ENCODE results near the gene LPP.

Gene LPP

DNA sequence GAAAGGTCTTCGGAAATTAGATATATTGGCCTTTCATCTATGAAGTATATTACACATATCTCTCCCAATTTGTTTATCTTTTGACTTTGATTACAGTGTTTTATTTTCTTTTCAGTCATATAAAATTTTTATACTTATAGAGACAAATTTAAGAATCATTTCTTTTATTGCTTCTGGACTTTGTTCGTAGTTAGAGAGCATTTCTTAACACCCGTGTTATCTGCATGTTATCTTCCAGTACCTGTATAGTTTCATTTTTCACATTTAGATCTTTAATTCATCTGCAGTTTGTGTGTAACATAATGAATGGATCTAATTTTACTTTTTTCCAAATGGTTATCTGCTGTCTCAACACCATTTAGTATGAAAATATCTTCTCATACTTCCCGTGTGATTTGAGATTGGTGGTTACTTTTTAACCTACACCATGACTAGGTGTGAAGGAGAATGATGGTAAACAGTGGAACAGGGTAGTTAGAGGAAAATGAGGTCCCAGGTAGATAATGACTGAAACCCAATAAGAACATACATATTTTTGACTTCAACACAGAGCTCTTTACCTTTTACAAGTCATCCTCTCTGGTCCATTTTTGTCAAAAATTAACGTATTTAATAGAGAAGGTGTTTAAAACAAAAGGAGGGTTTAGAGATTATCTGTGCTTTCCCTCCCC is 99.3 kb downstream of the LPP start:
- DNase-seq (ENCODE audit: low read depth in 2 of 2), result no peak

DNA sequence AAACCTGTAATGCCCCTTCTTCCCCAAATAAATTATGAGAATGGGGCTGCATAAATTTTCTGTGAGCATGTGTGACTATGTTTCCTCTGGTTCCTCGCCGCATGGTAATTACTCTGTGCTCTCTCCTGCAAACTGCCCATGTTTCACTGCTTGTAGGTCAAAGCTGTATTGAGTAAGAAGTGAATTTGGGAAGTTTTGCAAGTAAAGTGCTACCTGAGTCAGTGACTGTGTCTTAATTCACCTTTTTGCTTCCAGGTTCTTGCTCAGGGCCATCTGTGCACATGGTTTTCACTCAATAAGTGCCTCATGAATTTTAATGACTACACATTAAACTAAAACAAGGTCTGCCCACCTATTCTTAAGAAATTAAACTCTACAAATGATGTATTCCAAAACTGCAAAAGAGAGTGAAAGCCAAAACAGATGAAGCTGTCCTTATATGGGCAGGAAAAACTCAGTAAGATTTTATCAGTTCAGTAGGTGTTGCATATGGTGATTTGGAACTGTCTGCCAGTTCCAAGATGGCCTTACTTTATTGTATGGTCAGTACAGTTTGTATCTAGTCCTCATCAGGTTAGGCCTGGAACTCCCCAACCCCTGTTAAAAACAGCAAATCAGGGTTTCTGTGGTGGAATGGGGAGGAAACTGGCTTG is 100.0 kb downstream of the LPP start:
- DNase-seq (ENCODE audit: low read depth in 2 of 2), result no peak

DNA sequence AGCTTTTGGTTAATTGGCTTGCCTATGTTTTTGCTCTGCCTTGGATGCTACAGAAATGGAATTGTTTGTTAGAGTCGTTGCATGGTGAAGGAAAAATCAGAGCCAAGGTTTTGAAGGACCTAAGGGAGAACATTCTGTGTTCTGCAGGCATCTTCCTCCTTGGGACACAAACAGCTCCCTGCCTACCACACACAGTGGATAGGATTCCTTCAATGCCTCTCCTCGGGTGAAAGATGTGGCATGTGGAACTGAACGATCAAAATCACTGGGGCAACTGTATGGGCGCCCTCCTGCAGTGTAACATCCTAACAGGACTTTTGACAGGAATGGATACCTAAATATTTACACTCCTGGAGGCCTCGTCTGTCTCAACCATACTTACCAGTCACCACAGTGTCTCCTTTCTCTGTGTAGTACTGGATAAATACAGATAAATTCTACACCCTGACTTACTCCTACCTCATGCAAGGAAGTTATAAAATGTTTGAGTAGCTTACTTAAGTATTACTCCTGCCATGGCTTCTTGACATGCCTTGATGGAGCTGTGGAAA is 100.6 kb downstream of the LPP start:
- no peak for DNase-seq (ENCODE audit: low read depth in 2 of 2)

DNA sequence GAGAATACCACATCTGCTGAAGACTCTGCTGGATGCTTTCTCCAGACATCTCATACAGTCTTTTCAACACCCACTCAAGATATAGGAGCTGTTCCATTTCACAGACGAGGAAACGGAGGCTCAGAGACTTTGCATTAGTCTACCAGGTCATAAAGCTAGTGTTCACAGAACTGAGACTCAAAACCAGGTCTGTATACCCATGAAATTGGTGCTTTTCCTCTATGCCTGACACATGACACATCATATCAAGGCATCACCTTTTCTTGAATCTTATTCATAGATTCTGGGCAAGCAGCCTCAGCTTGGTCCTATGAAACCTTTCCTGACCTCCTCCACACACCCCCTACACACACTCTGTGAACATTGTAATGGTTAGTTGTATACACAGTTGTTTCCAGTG is 101.2 kb downstream of the LPP start:
- no peak for DNase-seq (ENCODE audit: low read depth in 2 of 2)

DNA sequence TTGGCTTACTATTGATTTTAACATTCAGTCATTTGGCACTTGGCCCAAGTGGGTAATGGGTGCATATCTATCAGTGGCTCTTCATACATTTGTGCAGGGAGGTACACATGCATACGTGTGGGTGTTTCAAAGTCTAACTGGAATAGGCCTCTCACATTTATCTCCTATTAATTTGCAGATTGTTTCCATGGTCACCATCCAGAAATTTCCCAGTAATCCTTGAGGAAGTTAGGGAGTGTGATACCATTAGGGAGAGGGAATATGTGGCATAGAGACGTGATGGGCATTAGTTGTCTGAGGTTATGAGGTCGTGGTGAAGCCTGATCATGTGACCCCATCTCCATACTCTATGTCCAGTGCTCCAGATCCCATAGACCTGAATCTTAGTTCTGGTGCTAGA is 102.8 kb downstream of the LPP start:
- DNase-seq (ENCODE audit: low read depth in 2 of 2), result no peak

GRCh38 chr3:188257384-188258026 is 103.5 kb downstream of the LPP start:
- DNase-seq (ENCODE audit: low read depth in 2 of 2), result no peak

DNA sequence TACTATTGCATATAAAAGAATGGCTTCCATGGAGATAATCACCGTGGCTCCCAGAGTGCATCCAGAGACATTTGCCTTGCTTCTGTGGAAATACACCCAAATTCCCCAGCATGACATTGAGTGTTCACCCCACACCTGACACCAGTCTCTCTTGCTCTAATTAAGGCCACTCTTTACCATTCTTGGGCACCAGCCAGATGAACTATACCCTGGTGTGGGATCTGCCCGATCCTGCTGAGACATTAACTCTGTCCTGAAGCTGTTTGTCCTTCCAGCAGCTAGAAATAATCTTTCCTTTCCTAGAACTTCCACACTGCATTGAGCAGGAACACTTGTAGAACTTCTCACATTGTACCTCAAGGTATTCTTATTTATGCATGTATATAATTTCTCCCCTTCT is 105.2 kb downstream of the LPP start:
- no peak for DNase-seq (ENCODE audit: low read depth in 2 of 2)

DNA sequence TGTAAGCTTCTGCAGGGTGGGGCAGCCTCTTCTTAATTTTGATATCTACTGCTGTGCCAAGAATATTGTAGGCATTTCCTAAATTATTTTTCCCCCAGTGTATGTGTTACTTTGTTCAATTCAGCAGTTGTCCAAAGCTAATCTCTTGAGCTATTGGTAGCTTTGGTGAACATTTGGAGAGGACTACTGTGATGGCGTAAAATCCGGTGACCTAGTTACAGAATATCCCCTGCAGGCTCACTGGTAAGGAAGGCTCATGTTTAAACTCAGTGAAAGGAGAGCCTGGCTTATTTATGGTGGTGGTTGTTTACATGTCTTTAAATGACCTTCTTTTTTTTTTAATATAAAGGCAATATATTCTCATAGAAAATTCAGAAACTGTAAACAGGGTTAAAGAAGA is 105.6 kb downstream of the LPP start:
- DNase-seq (ENCODE audit: low read depth in 2 of 2), result no peak

GRCh38 chr3:188261011-188261410 is 107.1 kb downstream of the LPP start:
- DNase-seq (ENCODE audit: low read depth in 2 of 2), result no peak

GRCh38 chr3:188262488-188262887 is 108.5 kb downstream of the LPP start:
- DNase-seq (ENCODE audit: low read depth in 2 of 2), result no peak

DNA sequence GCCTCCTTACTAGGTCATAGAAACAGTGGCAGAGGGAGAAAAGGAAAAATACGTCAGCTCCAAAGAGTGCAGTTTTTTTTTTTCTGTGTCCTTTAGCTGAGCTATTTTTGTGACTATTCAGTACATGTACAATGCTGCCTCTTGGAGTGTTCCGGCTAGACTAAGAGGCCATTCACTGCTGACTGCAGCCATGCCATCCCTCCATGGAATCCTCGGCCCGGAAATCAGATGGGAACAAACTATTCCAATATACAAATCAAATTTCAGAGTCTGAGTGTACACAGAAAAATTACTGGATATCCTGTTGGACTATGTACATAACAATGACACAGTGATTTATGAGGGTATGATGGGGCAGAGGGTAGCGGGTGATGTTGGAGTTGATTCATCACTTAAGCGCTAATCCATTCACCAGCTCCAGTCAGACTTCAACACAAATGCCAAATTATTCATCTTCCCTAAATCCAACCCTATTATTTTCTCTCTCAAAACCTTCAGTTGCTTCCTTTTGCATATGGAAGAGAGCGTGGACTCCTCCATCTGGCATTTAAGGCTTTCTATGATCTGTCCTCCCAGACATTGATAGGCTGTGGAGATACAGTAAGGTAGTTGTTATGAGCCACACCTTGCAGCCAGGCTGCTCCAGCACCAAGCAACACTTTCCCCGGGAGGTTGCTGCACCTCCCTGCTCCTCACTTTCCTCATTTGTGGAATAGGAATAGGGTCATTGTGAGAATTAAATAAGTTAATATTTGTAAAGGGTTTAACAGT is 109.1 kb downstream of the LPP start:
- DNase-seq (ENCODE audit: low read depth in 2 of 2), result no peak

DNA sequence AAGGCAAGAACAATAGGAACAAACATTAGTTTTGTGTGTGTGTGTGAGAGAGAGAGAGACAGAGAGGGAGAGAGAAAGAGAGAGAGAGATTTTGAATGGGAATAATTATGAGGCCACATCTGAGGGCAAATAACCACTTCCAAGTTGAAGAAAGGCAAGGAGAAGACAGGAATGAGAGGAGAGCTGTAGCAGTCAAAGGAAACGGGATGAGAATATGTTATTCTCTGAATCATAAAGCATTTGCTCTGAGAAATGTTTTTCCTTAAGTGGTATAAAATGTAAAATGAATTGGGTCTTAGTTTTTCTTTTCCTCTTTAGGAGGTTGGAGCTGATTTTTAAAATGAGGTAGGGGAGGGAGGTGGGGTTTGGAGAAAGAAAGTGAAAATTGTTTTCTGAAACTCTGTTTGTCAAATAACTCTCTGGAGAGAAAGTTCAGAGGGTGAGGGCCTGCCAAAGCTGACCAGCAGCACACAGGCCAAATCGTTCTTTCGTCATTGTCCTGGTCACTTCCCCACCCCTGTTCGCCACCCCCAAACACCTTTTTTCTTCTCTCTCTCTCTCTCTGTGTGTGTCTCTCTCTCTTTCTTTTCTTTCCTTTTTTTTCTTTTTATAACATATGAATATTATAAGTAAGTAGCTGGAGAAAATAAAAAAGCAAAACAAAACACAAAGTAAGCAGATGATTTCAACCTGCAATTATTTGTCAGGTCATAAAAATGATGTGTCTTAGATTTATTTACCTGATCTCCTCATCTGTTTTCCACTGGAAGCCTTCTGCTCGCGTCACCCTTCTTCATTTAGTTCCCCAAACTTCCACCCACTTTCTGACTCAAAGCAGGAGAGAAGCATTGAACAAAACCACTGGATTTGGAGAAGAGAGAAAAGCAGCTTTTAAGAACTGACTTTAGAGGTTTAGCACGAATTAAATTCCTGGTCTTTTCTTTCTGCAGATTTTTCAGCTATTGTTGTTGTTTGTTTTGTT is 110.6 kb downstream of the LPP start:
- DNase-seq (ENCODE audit: low read depth in 2 of 2), result no peak

DNA sequence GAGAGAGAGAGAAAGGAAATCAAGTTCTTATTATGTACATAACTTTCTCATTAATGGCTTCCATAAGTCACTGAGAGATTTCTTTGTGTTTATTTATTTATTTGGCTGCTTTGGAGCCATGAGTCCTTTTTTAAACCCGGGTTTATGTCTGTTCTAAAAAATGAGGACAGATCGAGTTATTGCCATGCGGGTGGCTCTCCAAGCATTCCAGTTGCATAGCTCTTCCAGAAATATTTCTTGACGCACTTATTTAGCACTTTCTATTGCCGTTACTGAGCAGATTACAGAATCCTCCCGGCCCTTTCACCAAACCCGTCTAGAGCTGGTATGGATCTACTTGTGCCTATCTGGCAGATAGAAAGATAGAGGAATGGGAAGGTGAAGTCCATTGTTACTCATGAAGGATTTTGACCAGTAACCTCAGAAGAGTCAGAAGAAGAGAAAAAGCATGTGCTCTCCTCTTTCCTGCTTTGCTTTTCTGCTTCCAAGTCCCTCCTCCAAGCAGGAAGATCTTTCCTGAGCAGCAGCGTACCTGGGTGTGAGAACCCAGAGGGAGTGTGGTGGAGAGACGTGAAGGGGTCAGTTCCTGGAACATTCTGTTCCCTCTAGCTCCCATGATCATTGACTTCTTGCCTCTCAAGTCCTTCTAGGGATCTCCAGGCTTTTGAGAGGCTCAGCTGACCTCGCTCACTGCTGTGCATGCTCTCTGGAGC is 112.8 kb downstream of the LPP start:
- DNase-seq (ENCODE audit: low read depth in 2 of 2), result peak in 1 of 2 experiments; percentile 75

DNA sequence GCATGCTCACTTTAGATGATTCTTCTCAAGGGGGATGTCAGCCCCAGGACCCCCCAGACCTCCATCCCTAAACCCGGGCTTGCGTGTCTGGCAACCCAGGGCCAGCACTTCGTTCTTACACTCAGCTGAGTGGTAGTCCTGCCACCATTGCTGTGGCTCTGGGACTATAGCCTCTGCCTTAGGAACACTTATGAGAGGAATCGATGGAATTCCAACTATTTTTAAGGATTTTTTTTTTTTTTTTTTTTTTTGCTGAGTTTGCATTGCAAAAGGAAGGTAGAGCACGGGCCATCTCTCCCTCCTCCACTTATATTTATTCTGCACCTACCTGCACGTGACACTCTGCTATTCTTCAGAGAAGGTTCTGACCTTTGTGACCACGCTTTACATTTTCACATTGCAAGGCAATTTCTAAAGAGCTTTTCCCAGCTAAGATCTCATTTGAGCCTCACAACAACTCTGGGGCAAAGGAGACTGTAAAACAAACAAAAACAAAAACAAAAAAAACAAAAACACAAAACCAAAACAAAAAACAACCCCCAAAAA is 113.9 kb downstream of the LPP start:
- DNase-seq (ENCODE audit: low read depth in 2 of 2), result no peak

- DNase-seq (ENCODE audit: low read depth in 2 of 2), result no peak
Observed at GRCh38 chr3:188268336-188268735, 114.4 kb downstream of the LPP start.

GRCh38 chr3:188269040-188269439 is 115.1 kb downstream of the LPP start:
- no peak for DNase-seq (ENCODE audit: low read depth in 2 of 2)

GRCh38 chr3:188270423-188270972 is 116.5 kb downstream of the LPP start:
- DNase-seq (ENCODE audit: low read depth in 2 of 2), result peak; percentile 96 to 97

DNA sequence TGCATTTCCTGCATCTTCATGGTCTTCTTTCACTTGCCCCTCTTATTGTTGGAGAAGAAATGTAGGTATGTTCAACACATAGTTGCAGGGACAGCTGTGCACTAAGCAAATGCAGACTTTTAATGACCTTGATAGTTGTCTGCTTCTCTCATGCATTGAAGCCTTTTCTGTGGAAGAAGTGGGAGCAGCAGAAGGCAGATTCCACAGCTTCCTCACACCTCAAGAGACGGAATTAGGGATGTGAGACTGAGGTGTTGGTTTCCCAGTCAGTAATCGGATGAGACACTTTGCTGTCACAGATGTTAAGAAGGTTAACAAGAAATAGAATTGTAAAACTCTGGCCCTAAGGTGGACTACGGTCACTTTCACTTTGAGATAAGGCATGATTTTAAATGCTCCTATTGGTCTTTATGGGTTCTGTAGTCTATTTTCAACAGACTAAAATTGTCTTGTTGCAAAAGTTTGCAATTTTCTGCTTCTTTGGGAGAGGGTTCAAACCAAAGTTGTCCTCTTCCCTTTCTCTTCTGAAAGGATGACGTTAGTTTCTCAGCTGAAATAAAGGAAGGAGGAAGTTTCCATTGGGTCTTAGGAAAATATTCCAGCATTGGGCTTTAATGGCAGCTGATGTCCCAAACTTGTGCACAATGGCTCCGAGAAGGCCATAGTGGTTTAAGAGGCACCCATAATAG is 117.4 kb downstream of the LPP start:
- DNase-seq (ENCODE audit: low read depth in 2 of 2), result no peak

Measured in fibroblast of skin of left biceps (primary cell).